T-helper 2 cell treated with Interferon-gamma antibody and Interleukin-4, amounts not matched to agents 5 μg/mL and 100 μg/mL, for 36 hours (primary cell): ENCODE results near the gene AMOTL1.

ENCODE experiments used
- DNase-seq: peaks from one replicate; pipeline ENCODE4 v3.0.0; 2021; ENCODE audit warnings: low spot score
- H3K27ac Mint-ChIP-seq: one replicate; pipeline ENCODE4 v1.8.0; 2021; ENCODE audit warnings: mild to moderate bottlenecking, mixed read lengths
- H3K27me3 Mint-ChIP-seq: one replicate; pipeline ENCODE4 v1.8.0; 2021; ENCODE audit warnings: low read depth, mixed read lengths
- H3K36me3 Mint-ChIP-seq: one replicate; pipeline ENCODE4 v1.8.0; 2021; ENCODE audit warnings: low read depth, mixed read lengths
- H3K4me1 Mint-ChIP-seq: one replicate; pipeline ENCODE4 v1.8.0; 2021; ENCODE audit warnings: low read depth, mixed read lengths
- H3K4me3 Mint-ChIP-seq: one replicate; pipeline ENCODE4 v1.8.0; 2022; ENCODE audit warnings: mild to moderate bottlenecking, moderate library complexity, mixed read lengths
- H3K9me3 Mint-ChIP-seq: one replicate; pipeline ENCODE4 v1.8.0; 2021; ENCODE audit warnings: mixed read lengths

AMOTL1 gene

GRCh38 chr11:94735907-94736306 lies 32.2 kb upstream of the AMOTL1 start:
- Mint-ChIP-seq H3K27me3 (peaks cover 5% of the 10 kb centered on the region), H3K9me3 (no peaks in the 10 kb centered on the region), H3K27ac (no peak overlapping the region), H3K4me1 (peaks cover 2% of the 10 kb centered on the region), H3K4me3 (no peak overlapping the region), H3K36me3 (no peaks in the 10 kb centered on the region)
- no peak for DNase-seq

- H3K27me3 Mint-ChIP-seq = peaks cover 16% of the 10 kb centered on the region
- DNase-seq = no peak
- no peak overlapping the region for H3K4me3 Mint-ChIP-seq
- no peaks in the 10 kb centered on the region for H3K9me3 Mint-ChIP-seq
- H3K27ac Mint-ChIP-seq = no peak overlapping the region
- H3K36me3 Mint-ChIP-seq = no peaks in the 10 kb centered on the region
- H3K4me1 Mint-ChIP-seq = peaks cover 10% of the 10 kb centered on the region
Measured at GRCh38 chr11:94737171-94737611, 31.0 kb upstream of the AMOTL1 start.

- no peak overlapping the region for H3K4me3 Mint-ChIP-seq
- peaks cover 28% of the 10 kb centered on the region for H3K27me3 Mint-ChIP-seq
- H3K27ac Mint-ChIP-seq = no peak overlapping the region
- no peaks in the 10 kb centered on the region for H3K36me3 Mint-ChIP-seq
- peaks cover 10% of the 10 kb centered on the region for H3K4me1 Mint-ChIP-seq
- DNase-seq = no peak
- H3K9me3 Mint-ChIP-seq = no peaks in the 10 kb centered on the region
Measured at GRCh38 chr11:94738746-94739145, 29.4 kb upstream of the AMOTL1 start.

- Mint-ChIP-seq H3K4me3 (no peak overlapping the region), H3K4me1 (peaks cover 10% of the 10 kb centered on the region), H3K27ac (no peak overlapping the region), H3K36me3 (no peaks in the 10 kb centered on the region), H3K9me3 (no peaks in the 10 kb centered on the region), H3K27me3 (peaks cover 30% of the 10 kb centered on the region)
- no peak for DNase-seq
Measured at GRCh38 chr11:94739331-94739730, 28.8 kb upstream of the AMOTL1 start.

- Mint-ChIP-seq H3K27ac (no peak overlapping the region), H3K4me1 (peaks cover 10% of the 10 kb centered on the region), H3K27me3 (peaks cover 30% of the 10 kb centered on the region), H3K36me3 (no peaks in the 10 kb centered on the region), H3K4me3 (peak overlapping the region; percentile 64), H3K9me3 (no peaks in the 10 kb centered on the region)
- DNase-seq = no peak
Measured at GRCh38 chr11:94740083-94741021, 27.8 kb upstream of the AMOTL1 start.

- H3K27me3 Mint-ChIP-seq = peaks cover 30% of the 10 kb centered on the region
- DNase-seq = no peak
- peak overlapping the region; percentile 64 for H3K4me3 Mint-ChIP-seq
- H3K36me3 Mint-ChIP-seq = no peaks in the 10 kb centered on the region
- H3K4me1 Mint-ChIP-seq = peaks cover 10% of the 10 kb centered on the region
- H3K27ac Mint-ChIP-seq = no peak overlapping the region
- H3K9me3 Mint-ChIP-seq = no peaks in the 10 kb centered on the region
Measured at GRCh38 chr11:94741022-94741679, 27.0 kb upstream of the AMOTL1 start.

GRCh38 chr11:94742665-94743064 lies 25.5 kb upstream of the AMOTL1 start:
- no peak for DNase-seq
- Mint-ChIP-seq H3K4me3 (no peak overlapping the region), H3K9me3 (no peaks in the 10 kb centered on the region), H3K27me3 (peaks cover 40% of the 10 kb centered on the region), H3K36me3 (no peaks in the 10 kb centered on the region), H3K4me1 (peaks cover 10% of the 10 kb centered on the region), H3K27ac (no peak overlapping the region)

GRCh38 chr11:94746721-94747120 lies 21.4 kb upstream of the AMOTL1 start:
- Mint-ChIP-seq H3K36me3 (no peaks in the 10 kb centered on the region), H3K27me3 (peaks cover 38% of the 10 kb centered on the region), H3K9me3 (no peaks in the 10 kb centered on the region)

GRCh38 chr11:94747146-94747545 lies 21.0 kb upstream of the AMOTL1 start:
- peaks cover 37% of the 10 kb centered on the region for H3K27me3 Mint-ChIP-seq
- H3K27ac Mint-ChIP-seq = no peak overlapping the region
- H3K36me3 Mint-ChIP-seq = no peaks in the 10 kb centered on the region

More at GRCh38 chr11:94746721-94747120, 21.4 kb upstream of the AMOTL1 start:
- H3K27ac Mint-ChIP-seq = no peak overlapping the region
- no peak for DNase-seq
- H3K4me3 Mint-ChIP-seq = no peak overlapping the region
- no peaks in the 10 kb centered on the region for H3K4me1 Mint-ChIP-seq

GRCh38 chr11:94747601-94748041 lies 20.5 kb upstream of the AMOTL1 start:
- Mint-ChIP-seq H3K27me3 (peaks cover 34% of the 10 kb centered on the region), H3K9me3 (no peaks in the 10 kb centered on the region), H3K4me3 (no peak overlapping the region), H3K36me3 (no peaks in the 10 kb centered on the region), H3K27ac (no peak overlapping the region), H3K4me1 (no peaks in the 10 kb centered on the region)
- no peak for DNase-seq

More at GRCh38 chr11:94747146-94747545, 21.0 kb upstream of the AMOTL1 start:
- H3K4me3 Mint-ChIP-seq = no peak overlapping the region
- no peak for DNase-seq
- H3K9me3 Mint-ChIP-seq = no peaks in the 10 kb centered on the region
- H3K4me1 Mint-ChIP-seq = no peaks in the 10 kb centered on the region

- Mint-ChIP-seq H3K27ac (no peak overlapping the region), H3K4me3 (no peak overlapping the region), H3K27me3 (peaks cover 30% of the 10 kb centered on the region), H3K4me1 (no peaks in the 10 kb centered on the region), H3K36me3 (no peaks in the 10 kb centered on the region), H3K9me3 (no peaks in the 10 kb centered on the region)
- DNase-seq = no peak
Measured at GRCh38 chr11:94749369-94749768, 18.8 kb upstream of the AMOTL1 start.

- peaks cover 32% of the 10 kb centered on the region for H3K27me3 Mint-ChIP-seq
- no peak overlapping the region for H3K4me3 Mint-ChIP-seq
- no peaks in the 10 kb centered on the region for H3K9me3 Mint-ChIP-seq
- no peaks in the 10 kb centered on the region for H3K4me1 Mint-ChIP-seq
- no peak overlapping the region for H3K27ac Mint-ChIP-seq
- no peak for DNase-seq
- no peaks in the 10 kb centered on the region for H3K36me3 Mint-ChIP-seq
Measured at GRCh38 chr11:94750319-94751217, 17.6 kb upstream of the AMOTL1 start.

GRCh38 chr11:94751218-94751609 lies 16.9 kb upstream of the AMOTL1 start:
- no peaks in the 10 kb centered on the region for H3K36me3 Mint-ChIP-seq
- no peak overlapping the region for H3K4me3 Mint-ChIP-seq
- H3K9me3 Mint-ChIP-seq = no peaks in the 10 kb centered on the region
- H3K27me3 Mint-ChIP-seq = peaks cover 31% of the 10 kb centered on the region
- H3K4me1 Mint-ChIP-seq = no peaks in the 10 kb centered on the region
- no peak overlapping the region for H3K27ac Mint-ChIP-seq
- DNase-seq = no peak
